Stimulated activated CD8-positive, alpha-beta memory T cell treated with anti-CD3 and anti-CD28 coated beads, Interleukin-12 subunit alpha, Interleukin-12 subunit beta, amount 100 ng/mL, for 24 hours (primary cell): ENCODE measurements around the gene PITPNM1.
"Not testable (repeated sequence)": the region's sequence is repeated elsewhere in the genome, so short reads cannot be mapped to it uniquely, and the experiment has no call there.

Source experiments
- DNase-seq: peaks from one replicate; pipeline ENCODE4 v3.0.0-alpha.2; 2020; ENCODE audit errors: extremely low read depth

PITPNM1 gene

GRCh38 chr11:67489885-67490726 is 15.1 kb downstream of the PITPNM1 start:
- DNase-seq, result no peak

DNA sequence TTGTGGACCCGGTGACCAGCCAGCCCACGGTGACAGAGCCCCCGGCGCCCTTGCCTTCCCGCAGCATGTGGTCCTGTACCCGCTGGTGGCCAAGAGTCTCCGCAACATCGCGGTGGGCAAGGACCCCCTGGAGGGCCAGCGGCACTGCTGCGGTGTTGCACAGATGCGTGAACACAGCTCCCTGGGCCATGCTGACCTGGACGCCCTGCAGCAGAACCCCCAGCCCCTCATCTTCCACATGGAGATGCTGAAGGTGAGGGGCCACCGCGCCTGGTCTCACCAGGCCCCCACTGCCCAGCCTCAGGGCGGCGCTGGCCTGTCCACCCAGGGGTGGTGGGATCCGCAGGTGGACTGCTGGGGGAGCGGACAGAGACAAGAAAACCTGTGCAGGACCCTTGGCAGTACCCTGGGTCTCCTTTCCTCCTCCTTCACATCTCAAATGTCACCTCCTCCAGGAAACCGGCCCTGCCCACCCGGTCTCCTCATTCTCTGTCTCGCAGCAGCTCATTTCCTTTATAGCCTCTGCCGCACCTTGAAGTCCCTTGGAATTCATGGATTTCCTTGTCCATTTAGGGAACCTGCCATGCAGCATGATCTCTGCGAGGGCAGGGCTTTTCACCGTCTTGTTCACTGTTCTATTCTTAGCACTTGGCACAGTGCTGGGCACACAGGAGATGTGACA is 15.8 kb downstream of the PITPNM1 start:
- DNase-seq, result no peak

GRCh38 chr11:67486481-67487195 is 18.5 kb downstream of the PITPNM1 start:
- DNase-seq, result no peak

DNA sequence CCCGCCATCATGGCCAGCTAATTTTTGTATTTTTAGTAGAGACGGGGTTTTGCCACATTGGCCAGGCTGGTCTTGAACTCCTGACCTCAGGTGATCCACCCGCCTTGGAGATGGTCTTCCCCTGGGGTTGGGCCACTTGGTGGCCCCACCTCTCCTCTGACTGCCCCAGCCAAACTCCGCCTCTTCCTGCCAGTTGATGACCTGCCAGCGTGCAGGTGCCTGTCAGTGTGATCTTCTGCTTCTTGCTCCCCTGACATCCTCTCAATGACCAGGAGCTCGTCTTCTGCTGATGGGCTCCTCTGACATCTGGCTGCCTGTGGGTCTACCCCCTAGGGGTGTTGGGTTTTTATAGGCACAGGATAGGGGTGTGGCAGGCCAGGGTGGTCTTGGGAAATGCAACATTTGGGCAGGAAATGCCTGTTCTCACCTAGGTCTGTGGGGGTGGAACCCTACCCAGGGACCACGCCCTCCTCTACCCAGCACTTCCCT is 19.2 kb downstream of the PITPNM1 start:
- DNase-seq, result not testable (repeated sequence)

GRCh38 chr11:67484847-67485311 is 20.3 kb downstream of the PITPNM1 start:
- no peak for DNase-seq

DNA sequence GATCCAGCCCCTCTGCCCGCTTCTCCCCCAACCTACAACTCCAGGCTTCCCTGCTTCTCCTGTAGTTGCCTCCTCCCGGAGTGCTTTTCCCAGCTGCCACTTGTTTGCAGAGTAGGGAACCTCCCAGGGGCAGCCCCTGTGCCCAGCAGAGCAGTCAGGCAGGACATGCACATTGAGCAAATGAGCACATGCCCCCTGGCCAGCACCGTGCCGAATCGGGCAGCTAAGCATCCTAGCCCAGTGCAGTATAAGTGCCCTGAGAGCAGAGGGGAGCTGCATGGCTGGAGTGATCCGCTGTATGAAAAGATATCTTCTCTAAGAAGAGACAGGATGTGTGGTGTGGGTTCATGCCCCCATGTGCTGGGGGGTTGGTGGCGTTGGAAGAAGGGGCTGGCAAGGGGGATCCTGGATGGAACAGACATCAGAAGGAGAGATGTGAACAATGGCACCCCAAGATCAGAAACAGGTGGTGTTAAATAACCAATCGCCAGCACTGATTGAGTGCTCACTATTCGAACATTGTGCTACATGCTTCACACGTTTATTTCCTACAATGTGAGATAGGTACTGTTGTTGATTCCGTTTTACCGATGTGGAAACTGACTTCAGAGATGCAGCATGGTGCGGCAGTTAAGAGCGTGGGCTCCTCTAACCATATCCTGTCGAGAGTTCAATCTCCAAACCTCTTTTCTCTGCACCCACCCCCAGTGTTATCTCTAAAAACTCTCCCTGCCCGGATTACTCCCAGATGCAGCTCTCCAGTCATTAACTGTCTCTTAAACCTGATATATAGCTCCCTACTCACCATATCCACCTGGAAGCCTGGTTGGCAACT is 21.1 kb downstream of the PITPNM1 start:
- DNase-seq, result no peak

DNA sequence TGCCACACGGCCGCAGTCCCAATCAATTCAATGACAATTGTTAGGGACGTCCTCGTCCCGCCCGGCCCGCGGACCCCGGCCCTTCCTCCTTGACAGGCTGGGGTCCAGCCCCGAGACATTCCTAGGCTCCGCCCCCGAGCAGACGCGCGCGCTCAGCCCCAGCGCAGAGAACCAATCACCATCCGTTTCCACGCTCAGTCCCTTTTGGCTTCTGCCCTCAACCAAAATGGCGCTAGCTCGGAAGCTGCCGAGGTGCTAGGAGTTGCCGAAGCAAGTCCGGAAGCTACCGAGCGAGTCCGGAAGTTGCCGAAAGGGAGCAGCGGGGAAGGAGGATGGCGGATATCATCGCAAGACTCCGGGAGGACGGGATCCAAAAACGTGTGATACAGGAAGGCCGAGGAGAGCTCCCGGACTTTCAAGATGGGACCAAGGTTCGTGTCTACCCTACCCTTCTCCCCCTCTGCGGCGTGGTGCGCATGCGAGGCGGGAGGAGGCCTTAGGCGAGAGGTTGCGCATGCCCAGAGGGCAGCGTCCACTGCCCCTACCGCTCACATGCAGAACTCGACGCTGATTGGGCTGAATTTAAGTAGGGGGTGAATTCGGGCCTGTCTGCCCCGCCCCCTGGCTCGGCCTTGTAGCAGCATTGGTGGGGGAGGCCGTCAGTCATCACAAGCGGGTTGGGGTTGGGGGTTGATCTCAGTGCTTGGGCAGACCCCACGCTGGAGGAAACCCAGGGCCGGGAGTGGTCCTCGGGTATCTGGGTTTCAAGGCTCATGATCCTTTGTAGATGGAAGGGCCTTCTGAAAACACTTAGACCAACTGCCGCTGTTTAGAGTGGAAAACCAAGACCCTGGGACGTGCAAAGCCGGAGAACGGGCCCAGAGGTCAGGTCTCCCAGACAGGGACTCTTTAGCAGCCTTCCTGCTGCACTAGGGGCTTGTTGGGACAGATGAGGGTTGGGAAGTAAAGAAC is 22.1 kb downstream of the PITPNM1 start, which contains the start of gene AIP:
Gene AIP, plus strand, starts transcription at position 200 of the 972 bp plus-strand sequence. Its CDS starts 133 bp downstream, at position 333.
- DNase-seq, result peak; percentile 92

DNA sequence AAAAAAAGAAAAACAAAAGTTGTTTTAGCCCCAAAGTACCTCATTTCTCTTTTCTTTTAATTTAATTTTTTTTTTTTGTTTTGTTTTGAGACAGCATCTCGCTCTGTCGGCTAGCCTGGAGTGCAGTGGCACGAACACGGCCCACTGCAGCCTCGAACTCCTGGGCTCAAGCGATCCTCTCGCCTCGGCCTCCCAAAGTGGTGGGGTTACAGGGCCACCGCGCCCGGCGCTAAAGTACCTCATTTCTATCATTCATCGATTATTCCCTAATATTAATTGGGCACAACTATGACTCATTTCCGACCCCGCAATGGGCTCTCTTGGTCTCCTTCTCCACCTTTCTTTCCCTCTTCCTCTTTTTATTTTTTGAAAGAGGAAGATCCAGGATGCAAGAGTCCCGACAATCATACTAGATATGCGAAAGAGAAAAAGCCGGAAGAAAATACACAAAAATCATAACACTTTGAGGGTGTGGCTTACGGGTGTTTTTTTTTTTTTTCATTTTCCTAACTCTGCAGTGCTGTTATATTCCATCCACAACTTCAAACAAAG is 22.8 kb downstream of the PITPNM1 start:
- no peak for DNase-seq

DNA sequence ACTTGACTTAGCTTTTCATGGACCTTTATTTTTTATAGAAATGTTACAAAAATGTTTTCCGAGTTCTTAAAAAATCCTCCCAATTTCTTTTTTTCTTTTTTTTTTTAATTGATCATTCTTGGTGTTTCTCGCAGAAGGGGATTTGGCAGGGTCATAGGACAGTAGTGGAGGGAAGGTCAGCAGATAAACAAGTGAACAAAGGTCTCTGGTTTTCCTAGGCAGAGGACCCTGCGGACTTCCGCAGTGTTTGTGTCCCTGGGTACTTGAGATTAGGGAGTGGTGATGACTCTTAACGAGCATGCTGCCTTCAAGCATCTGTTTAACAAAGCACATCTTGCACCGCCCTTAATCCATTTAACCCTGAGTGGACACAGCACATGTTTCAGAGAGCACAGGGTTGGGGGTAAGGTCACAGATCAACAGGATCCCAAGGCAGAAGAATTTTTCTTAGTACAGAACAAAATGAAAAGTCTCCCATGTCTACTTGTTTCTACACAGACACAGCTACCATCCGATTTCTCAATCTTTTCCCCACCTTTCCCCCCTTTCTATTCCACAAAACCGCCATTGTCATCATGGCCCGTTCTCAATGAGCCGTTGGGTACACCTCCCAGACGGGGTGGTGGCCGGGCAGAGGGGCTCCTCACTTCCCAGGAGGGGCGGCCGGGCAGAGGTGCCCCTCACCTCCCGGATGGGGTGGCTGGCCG is 27.7 kb downstream of the PITPNM1 start:
- DNase-seq, result not testable (repeated sequence)

DNA sequence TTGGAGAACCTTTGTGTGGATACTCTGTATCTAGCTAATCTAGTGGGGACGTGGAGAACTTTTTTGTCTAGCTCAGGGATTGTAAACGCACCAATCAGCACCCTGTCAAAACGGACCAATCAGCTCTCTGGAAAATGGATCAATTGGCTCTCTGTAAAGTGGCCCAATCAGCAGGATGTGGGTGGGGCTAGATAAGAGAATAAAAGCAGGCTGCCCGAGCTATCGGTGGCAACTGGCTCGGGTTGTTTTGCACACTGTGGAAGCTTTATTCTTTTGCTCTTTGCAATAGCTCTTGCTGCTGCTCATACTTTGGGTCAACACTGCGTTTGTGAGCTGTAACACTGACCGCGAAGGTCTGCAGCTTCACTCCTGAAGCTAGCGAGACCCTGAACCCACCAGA is 28.5 kb downstream of the PITPNM1 start:
- not testable (repeated sequence) for DNase-seq

- DNase-seq, result no peak
Measured at GRCh38 chr11:67472882-67473281, 32.3 kb downstream of the PITPNM1 start.

- no peak for DNase-seq
Measured at GRCh38 chr11:67470337-67471002, 34.7 kb downstream of the PITPNM1 start.

- no peak for DNase-seq
Measured at GRCh38 chr11:67469508-67469811, 35.7 kb downstream of the PITPNM1 start.

GRCh38 chr11:67468759-67469507 is 36.2 kb downstream of the PITPNM1 start, which contains the start of gene TMEM134:
Gene TMEM134 (minus strand): TSS chr11:67469251. CDS start chr11:67469192, 59 bp downstream.
- peak; percentile 81 for DNase-seq

GRCh38 chr11:67468456-67468758 is 36.8 kb downstream of the PITPNM1 start:
- no peak for DNase-seq

GRCh38 chr11:67468056-67468455 is 37.1 kb downstream of the PITPNM1 start:
- no peak for DNase-seq

DNA sequence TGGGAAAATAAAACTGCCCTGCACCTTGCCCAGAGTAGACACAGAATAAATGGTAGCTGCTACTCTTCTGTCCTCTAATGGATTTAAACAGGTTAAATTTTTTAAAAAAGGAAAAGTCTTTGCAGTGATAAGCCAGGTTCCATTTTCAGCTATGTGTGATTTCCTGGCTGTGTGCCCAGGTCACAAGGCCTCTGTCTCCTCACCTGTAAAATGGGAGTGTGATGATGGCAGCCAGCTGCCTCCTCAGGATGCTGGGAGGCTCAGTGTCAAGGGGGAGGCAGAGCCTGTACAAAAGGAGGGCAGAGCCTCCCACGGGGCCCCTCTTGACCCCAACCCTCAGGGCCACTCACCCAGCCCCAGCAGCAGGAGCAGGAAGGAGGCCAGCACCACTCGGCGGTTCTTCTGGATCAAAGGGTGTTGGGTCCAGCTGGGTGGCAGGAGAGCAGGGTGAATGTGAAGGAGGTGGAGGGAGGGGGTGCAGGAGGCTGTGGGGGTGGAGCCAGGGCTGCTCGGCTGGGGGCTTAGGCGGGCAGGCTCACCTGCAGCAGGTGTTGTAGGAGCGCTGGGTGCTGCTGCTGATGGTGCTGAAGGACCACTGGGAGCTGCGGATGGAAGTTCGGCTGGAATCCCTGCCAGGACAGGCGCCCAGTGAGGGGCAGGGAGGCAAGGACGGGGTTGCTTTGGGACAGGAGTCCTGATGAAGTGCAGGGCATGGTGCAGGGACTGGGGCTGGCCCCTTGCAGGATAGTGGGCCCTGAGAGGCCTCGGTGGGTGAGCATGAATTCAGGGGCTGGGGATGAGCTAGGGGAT is 38.0 kb downstream of the PITPNM1 start:
- no peak for DNase-seq
